GM12878 (cell line): ENCODE results near the gene DNAH1. TPM values are rescaled to one million over a fixed set of nuclear protein-coding genes. Genes with fewer than 3 reads are reported as not detected.

ENCODE experiments used
- ATAC-seq: fragments of 200-7000 bp; cut with Tn5 transposase; 3 replicates; pipeline ENCODE4 v1.9.1; 2020; ENCODE audit warnings: mild to moderate bottlenecking, moderate library complexity
- BruUV-seq: library from RNA; stranded (reverse); fragments of 400-500 nt; replicated peaks from 2 replicates; lab custom pipeline; 2021; lab: Mats Ljungman, UMichigan
- CTCF ChIA-PET: fragments of 300-600 bp; sonication (Branson Sonifier 250); formaldehyde crosslinking; extraction: SDS; loops from one replicate; lab custom pipeline; 2021; ENCODE audit warnings: inconsistent platforms; lab: Yijun Ruan, JAX
- POLR2A ChIA-PET: fragments of 350-600 bp; formaldehyde crosslinking; extraction: SDS; loops from one replicate; lab custom pipeline; 2021; ENCODE audit warnings: inconsistent platforms; lab: Charles Lee
- RAD21 ChIA-PET: fragments of 300-600 bp; sonication (Branson Sonifier 250); formaldehyde crosslinking; loops from one replicate; lab custom pipeline; 2023; ENCODE audit warnings: antibody characterized with exemption; ENCODE audit not compliant: unreplicated experiment; lab: Charles Lee
- SMC1A ChIA-PET: fragments of 300-600 bp; sonication (Branson Sonifier 250); formaldehyde crosslinking; loops from one replicate; lab custom pipeline; 2023; ENCODE audit not compliant: unreplicated experiment, uncharacterized antibody; lab: Charles Lee
- DNase-seq: peaks from one replicate; pipeline ENCODE4 v3.0.0-alpha.2; 2011; ENCODE audit warnings: low read depth, low spot score
- FAIRE-seq: peaks from 3 replicates; lab custom pipeline; 2011; peaks lifted over from hg19 to GRCh38; lab: Jason Lieb, UNC
- H2AFZ ChIP-seq: 2 replicates; pipeline ENCODE4 v1.6.0; 2011; ENCODE audit warnings: low read depth, low read length, control low read depth; ENCODE audit not compliant: control insufficient read depth
- H3K27ac ChIP-seq: 2 replicates; pipeline ENCODE4 v1.5.1; 2011; ENCODE audit warnings: control low read depth; ENCODE audit not compliant: control insufficient read depth, insufficient read depth
- H3K27me3 ChIP-seq, 2 experiments: replicated peaks in 1 of 2; 2 replicates each; pipeline versions ENCODE4 v1.6.0 to v1.6.1; 2011; ENCODE audit warnings: low read length in 1 of 2; ENCODE audit not compliant: control insufficient read depth in 2 of 2, insufficient read depth in 2 of 2
- H3K36me3 ChIP-seq, 2 experiments: 2 replicates each; pipeline ENCODE4 v1.5.1; 2011; ENCODE audit warnings: low read length in 1 of 2; ENCODE audit not compliant: control insufficient read depth in 2 of 2, insufficient read depth in 2 of 2
- H3K4me1 ChIP-seq: 2 replicates; pipeline ENCODE4 v1.6.1; 2011; ENCODE audit warnings: mild to moderate bottlenecking, low read length, moderate library complexity, mixed read lengths; ENCODE audit not compliant: control insufficient read depth, insufficient read depth
- H3K4me2 ChIP-seq: 2 replicates; pipeline ENCODE4 v1.6.0; 2011; ENCODE audit warnings: control low read depth; ENCODE audit not compliant: control insufficient read depth, insufficient read depth
- H3K4me3 ChIP-seq: fragments of 200-600 bp; sonication (generic); 2 replicates; pipeline ENCODE4 v1.5.1; 2016
- H3K79me2 ChIP-seq: 2 replicates; pipeline ENCODE4 v1.6.0; 2011; ENCODE audit warnings: low read length; ENCODE audit not compliant: control insufficient read depth, insufficient read depth
- H3K9ac ChIP-seq: 2 replicates; pipeline ENCODE4 v1.8.0; 2011; ENCODE audit warnings: low read length, control low read depth, mixed read lengths; ENCODE audit not compliant: control insufficient read depth, insufficient read depth
- H3K9me3 ChIP-seq: replicated peaks from 3 replicates; pipeline ENCODE4 v1.5.1; 2011; ENCODE audit warnings: mild to moderate bottlenecking, low read length; ENCODE audit not compliant: control insufficient read depth, insufficient read depth
- H4K20me1 ChIP-seq: 2 replicates; pipeline ENCODE4 v1.6.0; 2011; ENCODE audit not compliant: control insufficient read depth, insufficient read depth
- CEBPB ChIP-seq, 2 experiments: fragments of 150-350 bp in 1 of 2; IDR thresholded peaks; 2 replicates each; pipeline ENCODE4 v1.6.1; 2012 to 2014; ENCODE audit warnings: low read depth in 2 of 2, low read length in 2 of 2, borderline replicate concordance in 1 of 2, inconsistent platforms in 1 of 2
- EGR1 ChIP-seq, 2 experiments: IDR thresholded peaks; 1 replicate in 1 of 2; 2 replicates in 1 of 2; pipeline ENCODE4 v1.6.1; 2011 to 2012; ENCODE audit warnings: low read depth in 2 of 2, low read length in 2 of 2, borderline replicate concordance in 1 of 2, mild to moderate bottlenecking in 1 of 2, moderate library complexity in 1 of 2
- PAX8 ChIP-seq: fragments of 450-650 bp; IDR thresholded peaks from 2 replicates; pipeline ENCODE4 v1.6.1; 2017; ENCODE audit warnings: mild to moderate bottlenecking, moderate library complexity
- WGBS: methylation state at CpG from one replicate; pipeline ENCODE4 v1.1.6; 2016; ENCODE audit warnings: low lambda C conversion rate; ENCODE audit not compliant: insufficient replicate concordance, insufficient coverage; ENCODE audit errors: missing lambda C conversion rate; 5-methylcytosine and 5-hydroxymethylcytosine counted together
- in situ Hi-C: fragments of 300-500 bp; cut with MboI; formaldehyde crosslinking; loops from 9 replicates; pipeline ENCODE4 v1.14.3; 2018; ENCODE audit warnings: mixed read lengths
- intact Hi-C: fragments of 100-400 bp; cut with micrococcal nuclease; formaldehyde crosslinking; loops from one replicate; pipeline ENCODE4 v1.14.2; 2022; ENCODE audit not compliant: unreplicated experiment
- polyA plus RNA-seq, 11 experiments: library from polyadenylated mRNA; depleted of rRNA in 4 of 11; unstranded in 6 of 11; stranded (reverse) in 5 of 11; fragments of >200 nt; fragmentation: Nextera tagmentation in 4 of 11; fragmentation: Illumina TruSeq in 1 of 11; extraction: Ambion mirVana in 4 of 11; extraction: Trizol in 1 of 11; gene quantifications; 1 replicate in 1 of 11; 2 replicates in 10 of 11; pipeline versions ENCODE4 v1.2.1 to v1.2.3, GENCODE V29; 2011 to 2016; ENCODE audit warnings: inconsistent platforms in 2 of 11, missing spikeins in 2 of 11, low read depth in 1 of 11
- total RNA-seq, 4 experiments: library from RNA; depleted of rRNA in 3 of 4; stranded (reverse); fragments of >200 nt in 3 of 4; fragmentation: Illumina TruSeq in 1 of 4; extraction: Trizol in 1 of 4; gene quantifications; 2 replicates each; pipeline versions ENCODE4 v1.2.1 to v1.2.3, GENCODE V29; 2013 to 2021
- TF ChIP-seq, protein P1 (sequence below): IDR thresholded peaks from 2 replicates; pipeline ENCODE4 v1.6.1; 2012; ENCODE audit warnings: low read depth, low read length, improper control_type of control experiment
- TF ChIP-seq, protein P2 (sequence below): fragments of 450-650 bp; IDR thresholded peaks from 2 replicates; pipeline ENCODE4 v1.6.1; 2018; ENCODE audit warnings: borderline replicate concordance, mild to moderate bottlenecking; ENCODE audit not compliant: partially characterized antibody

The DNAH1 gene
- total and polyA plus RNA-seq, 10 of the 15 experiments (the other 5 are each of a cell fraction or from before 2014, with no cell fraction given): 0.31 to 5.8 (median 2.7) TPM

DNA sequence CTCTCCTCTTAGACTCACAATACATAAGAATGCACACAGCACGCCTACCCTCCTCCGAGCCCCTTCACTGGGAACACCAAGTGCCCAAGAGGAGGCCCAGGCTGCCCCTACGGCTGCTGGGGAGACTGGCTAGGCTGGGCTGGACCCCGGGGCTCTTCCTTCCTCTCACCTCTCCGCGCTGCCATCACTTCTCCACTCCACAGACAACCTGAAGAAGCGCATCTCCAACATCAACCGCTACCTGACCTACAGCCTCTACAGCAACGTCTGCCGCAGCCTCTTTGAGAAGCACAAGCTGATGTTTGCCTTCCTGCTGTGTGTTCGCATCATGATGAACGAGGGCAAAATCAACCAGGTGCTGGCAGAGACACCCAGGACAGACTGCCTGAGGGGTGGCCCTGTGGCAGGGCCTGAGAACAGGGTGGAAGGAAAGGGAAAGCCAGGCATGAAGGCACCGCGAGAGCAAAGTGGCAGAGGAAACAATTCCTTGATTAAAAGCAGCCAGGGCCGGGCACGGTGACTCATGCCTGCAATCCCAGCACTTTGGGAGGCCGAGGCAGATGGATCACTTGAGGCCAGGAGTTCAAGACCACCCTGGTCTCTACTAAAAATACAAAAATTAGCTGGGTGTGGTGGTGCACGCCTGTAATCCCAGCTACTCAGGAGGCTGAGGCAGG, 77.2 kb downstream of the DNAH1 start:
- WGBS: 83% methylated on average over 18 of the region's 18 CpGs
- no peaks in the 10 kb centered on the region for H3K9me3 ChIP-seq
- no peaks in the 10 kb centered on the region for H3K27me3 ChIP-seq
- DNase-seq (no peak), ATAC-seq (no peak), FAIRE-seq (no peak)
- ChIA-PET SMC1A (no interaction called here), CTCF (no interaction called here), POLR2A (no interaction called here), RAD21 (no interaction called here)
- H3K79me2 ChIP-seq: no peaks in the 10 kb centered on the region
- in situ Hi-C loops (no loop called here), intact Hi-C loops (no loop called here)
- H3K4me2 ChIP-seq: no peak overlapping the region
- no peak overlapping the region for H2AFZ ChIP-seq
- no peaks in the 10 kb centered on the region for H3K4me1 ChIP-seq
- H3K9ac ChIP-seq: no peak overlapping the region
- TF ChIP-seq, protein P1, sequence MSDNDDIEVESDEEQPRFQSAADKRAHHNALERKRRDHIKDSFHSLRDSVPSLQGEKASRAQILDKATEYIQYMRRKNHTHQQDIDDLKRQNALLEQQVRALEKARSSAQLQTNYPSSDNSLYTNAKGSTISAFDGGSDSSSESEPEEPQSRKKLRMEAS: no peak
- TF ChIP-seq CEBPB (IDR thresholded peaks at IDR 0.05; ENCODE audit: borderline replicate concordance in 1 of 2, low read depth in 2 of 2, low read length in 2 of 2): no peak
- TF ChIP-seq EGR1 (IDR thresholded peaks at IDR 0.05; ENCODE audit: borderline replicate concordance in 1 of 2, low read depth in 2 of 2, low read length in 2 of 2): no peak
- no peak for TF ChIP-seq PAX8
- TF ChIP-seq, protein P2, sequence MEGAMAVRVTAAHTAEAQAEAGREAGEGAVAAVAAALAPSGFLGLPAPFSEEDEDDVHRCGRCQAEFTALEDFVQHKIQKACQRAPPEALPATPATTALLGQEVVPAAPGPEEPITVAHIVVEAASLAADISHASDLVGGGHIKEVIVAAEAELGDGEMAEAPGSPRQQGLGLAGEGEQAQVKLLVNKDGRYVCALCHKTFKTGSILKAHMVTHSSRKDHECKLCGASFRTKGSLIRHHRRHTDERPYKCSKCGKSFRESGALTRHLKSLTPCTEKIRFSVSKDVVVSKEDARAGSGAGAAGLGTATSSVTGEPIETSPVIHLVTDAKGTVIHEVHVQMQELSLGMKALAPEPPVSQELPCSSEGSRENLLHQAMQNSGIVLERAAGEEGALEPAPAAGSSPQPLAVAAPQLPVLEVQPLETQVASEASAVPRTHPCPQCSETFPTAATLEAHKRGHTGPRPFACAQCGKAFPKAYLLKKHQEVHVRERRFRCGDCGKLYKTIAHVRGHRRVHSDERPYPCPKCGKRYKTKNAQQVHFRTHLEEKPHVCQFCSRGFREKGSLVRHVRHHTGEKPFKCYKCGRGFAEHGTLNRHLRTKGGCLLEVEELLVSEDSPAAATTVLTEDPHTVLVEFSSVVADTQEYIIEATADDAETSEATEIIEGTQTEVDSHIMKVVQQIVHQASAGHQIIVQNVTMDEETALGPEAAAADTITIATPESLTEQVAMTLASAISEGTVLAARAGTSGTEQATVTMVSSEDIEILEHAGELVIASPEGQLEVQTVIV: no peak
- H3K4me3 ChIP-seq: no peak overlapping the region
- H3K27ac ChIP-seq: no peak overlapping the region
- no peaks in the 10 kb centered on the region for H3K36me3 ChIP-seq
- H4K20me1 ChIP-seq: no peaks in the 10 kb centered on the region
- BruUV-seq: no TSS peak
